Measurements from ENCODE around the gene GIMAP1.
"Not testable (repeated sequence)": the region's sequence is repeated elsewhere in the genome, so short reads cannot be mapped to it uniquely, and the experiment has no call there.

The GIMAP1 gene

GRCh38 chr7:150716368-150716767 lies at the start of gene GIMAP1:
Gene GIMAP1, plus strand, starts transcription at chr7:150716613. Its CDS starts 2,435 bp downstream, at chr7:150719048.
- Histone ChIP-seq H3K9ac (ENCODE audit: low read depth in 1 of 2, low read length in 2 of 2) (peak within 1 kb of the TSS; percentile 12 to 68), H3K4me3 (ENCODE audit: low read depth in 1 of 2, low read length in 2 of 2) (peak within 1 kb of the TSS; percentile 70 to 73), H3K27me3 (ENCODE audit: control insufficient read depth in 1 of 2, insufficient read depth in 2 of 2, low read length in 2 of 2) (no peaks in the 10 kb centered on the region)

GRCh38 chr7:150668472-150668911 lies 47.9 kb upstream of the GIMAP1 start:
- no peaks in the 10 kb centered on the region for H3K9me3 ChIP-seq (ENCODE audit: control insufficient read depth in 1 of 2, low read length in 2 of 2)
- H3K9ac ChIP-seq (ENCODE audit: low read depth in 1 of 2, low read length in 2 of 2): no peak overlapping the region
- no peak overlapping the region for H3K4me3 ChIP-seq (ENCODE audit: low read depth in 1 of 2, low read length in 2 of 2)
- no peak overlapping the region for H3K27ac ChIP-seq (ENCODE audit: low read depth, low read length)
- no peaks in the 10 kb centered on the region for H3K27me3 ChIP-seq (ENCODE audit: control insufficient read depth in 1 of 2, insufficient read depth in 2 of 2, low read length in 2 of 2)
- peaks cover 5 to 14% of the 10 kb centered on the region in 2 donors for H3K4me1 ChIP-seq (ENCODE audit: control insufficient read depth in 1 of 2, insufficient read depth in 2 of 2, low read length in 2 of 2)
- no peaks in the 10 kb centered on the region for H3K36me3 ChIP-seq (ENCODE audit: control insufficient read depth in 1 of 2, insufficient read depth in 2 of 2, low read length in 2 of 2)

More at GRCh38 chr7:150716368-150716767, at the start of gene GIMAP1:
- Histone ChIP-seq H3K4me1 (ENCODE audit: control insufficient read depth in 1 of 2, insufficient read depth in 2 of 2, low read length in 2 of 2) (no peaks in the 10 kb centered on the region), H3K27ac (ENCODE audit: low read depth, low read length) (peak within 1 kb of the TSS; percentile 58), H3K36me3 (ENCODE audit: control insufficient read depth in 1 of 2, insufficient read depth in 2 of 2, low read length in 2 of 2) (peaks cover 0 to 7% of the 10 kb centered on the region in 2 donors), H3K9me3 (ENCODE audit: control insufficient read depth in 1 of 2, low read length in 2 of 2) (no peaks in the 10 kb centered on the region)

- Histone ChIP-seq H3K4me1 (ENCODE audit: control insufficient read depth in 1 of 2, insufficient read depth in 2 of 2, low read length in 2 of 2) (peaks cover 5 to 14% of the 10 kb centered on the region in 2 donors), H3K27me3 (ENCODE audit: control insufficient read depth in 1 of 2, insufficient read depth in 2 of 2, low read length in 2 of 2) (no peaks in the 10 kb centered on the region), H3K27ac (ENCODE audit: low read depth, low read length) (no peak overlapping the region), H3K4me3 (ENCODE audit: low read depth in 1 of 2, low read length in 2 of 2) (no peak overlapping the region), H3K9ac (ENCODE audit: low read depth in 1 of 2, low read length in 2 of 2) (no peak overlapping the region), H3K36me3 (ENCODE audit: control insufficient read depth in 1 of 2, insufficient read depth in 2 of 2, low read length in 2 of 2) (no peaks in the 10 kb centered on the region), H3K9me3 (ENCODE audit: control insufficient read depth in 1 of 2, low read length in 2 of 2) (no peaks in the 10 kb centered on the region)
Measured at GRCh38 chr7:150668977-150669376, 47.4 kb upstream of the GIMAP1 start.

- H3K9me3 ChIP-seq (ENCODE audit: control insufficient read depth in 1 of 2, low read length in 2 of 2); H3K27me3 ChIP-seq (ENCODE audit: control insufficient read depth in 1 of 2, insufficient read depth in 2 of 2, low read length in 2 of 2); H3K4me1 ChIP-seq (ENCODE audit: control insufficient read depth in 1 of 2, insufficient read depth in 2 of 2, low read length in 2 of 2); H3K9ac ChIP-seq (ENCODE audit: low read depth in 1 of 2, low read length in 2 of 2); H3K4me3 ChIP-seq (ENCODE audit: low read depth in 1 of 2, low read length in 2 of 2); H3K27ac ChIP-seq (ENCODE audit: low read depth, low read length); H3K36me3 ChIP-seq (ENCODE audit: control insufficient read depth in 1 of 2, insufficient read depth in 2 of 2, low read length in 2 of 2): not testable (repeated sequence)
Measured at GRCh38 chr7:150671798-150672585, 44.4 kb upstream of the GIMAP1 start.

GRCh38 chr7:150675714-150676113 lies 40.7 kb upstream of the GIMAP1 start:
- no peaks in the 10 kb centered on the region for H3K9me3 ChIP-seq (ENCODE audit: control insufficient read depth in 1 of 2, low read length in 2 of 2)
- no peaks in the 10 kb centered on the region for H3K4me1 ChIP-seq (ENCODE audit: control insufficient read depth in 1 of 2, insufficient read depth in 2 of 2, low read length in 2 of 2)
- H3K36me3 ChIP-seq (ENCODE audit: control insufficient read depth in 1 of 2, insufficient read depth in 2 of 2, low read length in 2 of 2): no peaks in the 10 kb centered on the region
- no peak overlapping the region for H3K9ac ChIP-seq (ENCODE audit: low read depth in 1 of 2, low read length in 2 of 2)
- no peaks in the 10 kb centered on the region for H3K27me3 ChIP-seq (ENCODE audit: control insufficient read depth in 1 of 2, insufficient read depth in 2 of 2, low read length in 2 of 2)
- no peak overlapping the region for H3K4me3 ChIP-seq (ENCODE audit: low read depth in 1 of 2, low read length in 2 of 2)
- H3K27ac ChIP-seq (ENCODE audit: low read depth, low read length): no peak overlapping the region

- not testable (repeated sequence) for H3K9ac ChIP-seq (ENCODE audit: low read depth in 1 of 2, low read length in 2 of 2); H3K27ac ChIP-seq (ENCODE audit: low read depth, low read length)
Measured at GRCh38 chr7:150676276-150676675, 40.1 kb upstream of the GIMAP1 start.

GRCh38 chr7:150676854-150677253 lies 39.6 kb upstream of the GIMAP1 start:
- not testable (repeated sequence) for H3K36me3 ChIP-seq (ENCODE audit: control insufficient read depth in 1 of 2, insufficient read depth in 2 of 2, low read length in 2 of 2); H3K4me1 ChIP-seq (ENCODE audit: control insufficient read depth in 1 of 2, insufficient read depth in 2 of 2, low read length in 2 of 2); H3K9me3 ChIP-seq (ENCODE audit: control insufficient read depth in 1 of 2, low read length in 2 of 2); H3K9ac ChIP-seq (ENCODE audit: low read depth in 1 of 2, low read length in 2 of 2); H3K4me3 ChIP-seq (ENCODE audit: low read depth in 1 of 2, low read length in 2 of 2); H3K27ac ChIP-seq (ENCODE audit: low read depth, low read length); H3K27me3 ChIP-seq (ENCODE audit: control insufficient read depth in 1 of 2, insufficient read depth in 2 of 2, low read length in 2 of 2)

More at GRCh38 chr7:150676276-150676675, 40.1 kb upstream of the GIMAP1 start:
- not testable (repeated sequence) for H3K9me3 ChIP-seq (ENCODE audit: control insufficient read depth in 1 of 2, low read length in 2 of 2); H3K4me3 ChIP-seq (ENCODE audit: low read depth in 1 of 2, low read length in 2 of 2); H3K36me3 ChIP-seq (ENCODE audit: control insufficient read depth in 1 of 2, insufficient read depth in 2 of 2, low read length in 2 of 2); H3K4me1 ChIP-seq (ENCODE audit: control insufficient read depth in 1 of 2, insufficient read depth in 2 of 2, low read length in 2 of 2); H3K27me3 ChIP-seq (ENCODE audit: control insufficient read depth in 1 of 2, insufficient read depth in 2 of 2, low read length in 2 of 2)

GRCh38 chr7:150678601-150679000 lies 37.8 kb upstream of the GIMAP1 start:
- H3K27ac ChIP-seq (ENCODE audit: low read depth, low read length); H3K9me3 ChIP-seq (ENCODE audit: control insufficient read depth in 1 of 2, low read length in 2 of 2); H3K4me1 ChIP-seq (ENCODE audit: control insufficient read depth in 1 of 2, insufficient read depth in 2 of 2, low read length in 2 of 2); H3K27me3 ChIP-seq (ENCODE audit: control insufficient read depth in 1 of 2, insufficient read depth in 2 of 2, low read length in 2 of 2); H3K9ac ChIP-seq (ENCODE audit: low read depth in 1 of 2, low read length in 2 of 2); H3K36me3 ChIP-seq (ENCODE audit: control insufficient read depth in 1 of 2, insufficient read depth in 2 of 2, low read length in 2 of 2); H3K4me3 ChIP-seq (ENCODE audit: low read depth in 1 of 2, low read length in 2 of 2): not testable (repeated sequence)

GRCh38 chr7:150680364-150680763 lies 36.0 kb upstream of the GIMAP1 start:
- not testable (repeated sequence) for H3K4me3 ChIP-seq (ENCODE audit: low read depth in 1 of 2, low read length in 2 of 2); H3K9me3 ChIP-seq (ENCODE audit: control insufficient read depth in 1 of 2, low read length in 2 of 2); H3K36me3 ChIP-seq (ENCODE audit: control insufficient read depth in 1 of 2, insufficient read depth in 2 of 2, low read length in 2 of 2); H3K4me1 ChIP-seq (ENCODE audit: control insufficient read depth in 1 of 2, insufficient read depth in 2 of 2, low read length in 2 of 2); H3K27me3 ChIP-seq (ENCODE audit: control insufficient read depth in 1 of 2, insufficient read depth in 2 of 2, low read length in 2 of 2); H3K27ac ChIP-seq (ENCODE audit: low read depth, low read length); H3K9ac ChIP-seq (ENCODE audit: low read depth in 1 of 2, low read length in 2 of 2)

- Histone ChIP-seq H3K9ac (ENCODE audit: low read depth in 1 of 2, low read length in 2 of 2) (peak within 1 kb of the TSS; percentile 55 to 80), H3K4me1 (ENCODE audit: control insufficient read depth in 1 of 2, insufficient read depth in 2 of 2, low read length in 2 of 2) (peaks cover 5 to 9% of the 10 kb centered on the region in 2 donors), H3K36me3 (ENCODE audit: control insufficient read depth in 1 of 2, insufficient read depth in 2 of 2, low read length in 2 of 2) (peaks cover 4 to 12% of the 10 kb centered on the region in 2 donors), H3K9me3 (ENCODE audit: control insufficient read depth in 1 of 2, low read length in 2 of 2) (no peaks in the 10 kb centered on the region), H3K27me3 (ENCODE audit: control insufficient read depth in 1 of 2, insufficient read depth in 2 of 2, low read length in 2 of 2) (no peaks in the 10 kb centered on the region), H3K4me3 (ENCODE audit: low read depth in 1 of 2, low read length in 2 of 2) (peak within 1 kb of the TSS; percentile 77 to 88), H3K27ac (ENCODE audit: low read depth, low read length) (peak within 1 kb of the TSS; percentile 67)
Measured at GRCh38 chr7:150685219-150686029, 31.0 kb upstream of the GIMAP1 start, which contains the start of gene GIMAP2. Gene GIMAP2, plus strand, starts transcription at chr7:150685706. Its CDS starts 1,354 bp downstream, at chr7:150687060.

Measured in duodenal mucosa (tissue), 2 donors.